G401 (cell line): ENCODE results near the gene WDFY4. TPM values are rescaled to one million over a fixed set of nuclear protein-coding genes. Genes with fewer than 3 reads are reported as not detected.

Source experiments
- DNase-seq: peaks from one replicate; pipeline ENCODE4 v3.0.0-alpha.2; 2015; ENCODE audit warnings: low spot score
- in situ Hi-C: cut with HindIII; loops from 2 replicates; pipeline ENCODE4 v1.10.0; 2016; ENCODE audit warnings: low sequenced_read_pairs, mixed read lengths
- total RNA-seq: library from RNA; depleted of rRNA; stranded (reverse); fragments of >200 nt; shearing (Covaris generic); gene quantifications from 2 replicates; pipeline ENCODE4 v1.2.3, GENCODE V29; 2014

Gene WDFY4
- total RNA-seq, 1 experiment from 2014 or later = not detected

DNA sequence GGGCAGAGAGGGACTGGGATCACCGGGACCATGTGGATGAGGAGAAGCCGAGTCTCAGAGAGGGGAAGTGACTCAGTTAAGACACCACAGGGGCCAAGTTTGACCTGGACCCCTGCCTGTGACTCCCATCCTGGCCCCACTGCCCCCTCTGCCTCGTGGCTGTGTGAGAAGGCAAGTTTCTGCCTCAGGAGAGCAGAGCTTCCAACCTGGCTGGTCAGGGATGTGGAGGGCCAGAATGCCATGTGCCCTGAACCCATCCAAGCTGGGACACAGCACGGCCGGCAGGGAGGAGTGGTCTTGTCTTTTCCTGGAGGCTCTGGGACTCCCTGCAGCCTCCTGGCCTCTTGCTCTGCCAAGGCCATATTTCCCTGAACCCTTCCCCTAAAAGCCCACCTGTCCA is 19.5 kb downstream of the WDFY4 start:
- in situ Hi-C loops = no loop called here
- no peak for DNase-seq

DNA sequence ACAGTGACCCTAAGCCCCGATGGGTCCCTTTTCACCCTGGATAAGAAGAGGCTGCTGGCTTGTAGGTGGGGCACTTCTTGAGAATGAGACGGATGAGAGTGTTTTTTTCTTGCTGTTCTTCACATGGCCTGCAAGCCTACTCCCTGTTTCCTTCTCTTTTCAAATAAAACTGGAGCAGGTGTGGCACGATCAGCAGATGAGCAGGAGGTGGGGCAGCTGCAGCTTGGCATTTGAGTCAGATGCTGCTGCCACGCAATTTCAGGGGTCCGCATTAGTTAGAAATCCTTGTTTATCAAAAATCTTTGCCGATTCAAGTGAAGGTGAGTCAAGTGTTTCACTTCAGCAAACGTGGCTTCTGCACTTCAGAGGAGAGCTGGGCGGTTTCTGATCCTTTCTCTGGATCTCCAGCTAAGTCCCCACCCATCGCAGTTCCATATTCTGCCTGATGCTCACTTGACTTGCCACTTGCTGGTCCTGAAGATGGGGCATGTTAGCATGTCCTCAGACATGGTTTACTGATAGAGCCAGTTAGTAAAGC is 20.8 kb downstream of the WDFY4 start:
- in situ Hi-C loops = no loop called here
- DNase-seq = no peak

DNA sequence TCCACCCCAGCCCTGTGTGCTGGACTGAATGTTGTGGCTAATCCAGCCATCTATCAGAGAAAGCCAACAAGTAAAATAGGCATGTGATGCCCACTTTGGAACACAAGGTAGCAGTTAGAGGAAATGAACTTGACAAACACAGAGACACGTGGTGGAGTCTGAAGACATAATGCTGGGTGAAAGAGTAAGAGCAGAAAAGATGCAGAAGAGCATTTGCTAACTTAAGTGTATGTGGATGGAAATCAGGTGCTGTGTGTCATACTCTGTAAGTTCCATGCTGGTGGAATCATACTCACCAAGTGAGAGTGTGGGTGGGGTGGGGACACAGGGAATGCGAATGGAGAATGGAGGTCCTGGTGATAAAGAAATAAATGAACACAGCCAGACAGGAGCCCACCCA is 22.8 kb downstream of the WDFY4 start:
- in situ Hi-C loops = no loop called here
- DNase-seq = no peak

GRCh38 chr10:48708144-48708543 is 23.5 kb downstream of the WDFY4 start:
- in situ Hi-C loops = no loop called here
- DNase-seq = no peak

DNA sequence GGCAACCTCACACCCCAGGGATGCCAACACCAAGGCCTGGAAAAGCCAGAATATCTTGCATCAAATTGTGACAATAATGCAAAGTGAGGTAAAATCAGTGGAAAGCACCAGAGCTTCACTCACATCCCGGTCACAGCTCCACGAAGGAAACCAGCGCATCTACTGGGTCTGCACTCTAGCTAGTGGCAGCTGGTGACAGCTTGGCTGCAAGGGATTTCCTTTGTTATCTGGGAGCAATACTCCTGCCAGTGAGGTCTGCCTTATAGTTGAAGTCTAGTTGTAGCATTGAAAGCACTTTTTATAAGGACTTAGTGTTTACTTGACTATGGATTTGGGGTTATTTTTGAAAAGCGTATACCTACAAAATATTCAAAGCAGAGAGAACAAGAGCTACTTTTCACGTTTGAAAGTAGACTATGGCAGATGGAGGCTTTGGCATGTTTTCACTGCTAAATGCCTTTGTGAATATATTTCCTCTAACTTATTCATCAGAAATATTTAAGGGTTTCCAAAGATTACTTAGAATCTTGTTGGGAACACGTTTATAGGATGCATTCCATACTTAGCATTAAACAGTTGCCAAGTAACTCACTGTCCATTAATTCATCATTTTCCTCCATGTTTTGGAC is 26.1 kb downstream of the WDFY4 start:
- in situ Hi-C loops = no loop called here

DNA sequence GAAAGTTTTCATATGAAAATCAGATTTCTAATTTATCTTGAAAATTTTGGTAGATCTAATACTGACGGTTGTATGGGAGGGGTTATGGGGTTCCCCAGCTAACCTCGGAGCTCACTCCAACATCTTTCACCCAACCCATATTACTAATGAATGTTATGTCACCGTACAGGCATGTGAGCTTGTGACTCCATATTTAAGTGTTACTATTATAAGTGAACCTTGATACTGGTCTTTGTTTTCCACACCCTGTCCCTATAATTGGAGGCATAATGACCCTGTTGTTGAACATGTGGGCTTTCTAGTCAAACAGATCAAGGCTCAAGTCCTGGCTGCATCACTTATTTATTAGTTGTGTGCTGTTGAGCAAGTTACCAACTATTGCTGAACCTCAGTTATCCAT is 27.2 kb downstream of the WDFY4 start:
- DNase-seq = no peak
- in situ Hi-C loops = no loop called here

More for the DNA sequence above, 26.1 kb downstream of the WDFY4 start:
- DNase-seq = no peak

GRCh38 chr10:48714088-48714487 is 29.4 kb downstream of the WDFY4 start:
- in situ Hi-C loops = no loop called here
- DNase-seq = no peak

DNA sequence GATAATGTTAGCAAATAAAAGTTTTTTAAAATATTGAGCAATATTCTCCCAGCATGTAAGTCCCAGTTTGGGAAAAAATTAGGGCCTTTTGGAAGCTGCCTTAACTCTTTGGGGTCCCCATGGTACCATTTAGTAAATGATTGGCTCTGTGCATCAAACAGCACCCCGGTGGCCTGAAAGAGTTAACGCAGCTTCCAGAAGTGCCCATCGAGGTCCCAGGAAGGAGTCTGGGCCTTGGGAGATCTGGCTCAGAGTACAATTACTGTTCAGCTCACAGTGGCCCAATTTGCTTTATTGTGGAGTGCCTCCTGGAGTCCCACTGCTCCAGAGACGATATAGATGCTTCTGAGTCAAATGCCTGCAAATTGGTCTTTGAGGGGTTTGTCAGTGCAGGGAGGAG is 31.7 kb downstream of the WDFY4 start:
- in situ Hi-C loops = no loop called here
- DNase-seq = no peak

DNA sequence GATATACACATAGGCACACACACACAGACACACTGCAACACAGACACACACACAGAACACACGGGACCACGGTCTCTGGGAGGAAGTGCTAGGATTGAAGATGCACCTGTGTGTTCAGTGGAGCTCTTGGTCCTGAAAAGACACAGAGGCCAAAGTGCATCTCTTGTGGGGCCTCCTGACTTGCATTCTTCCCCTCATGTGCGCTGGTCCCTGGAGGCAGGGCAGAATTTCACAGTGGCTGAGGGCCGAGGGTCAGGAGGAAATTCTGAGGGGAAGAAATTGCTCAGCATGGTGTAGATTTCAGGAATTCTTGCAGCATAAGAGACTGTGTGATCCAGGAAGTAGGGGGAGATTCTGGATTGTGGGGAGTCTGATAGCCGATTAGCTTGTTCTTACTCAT is 35.9 kb downstream of the WDFY4 start:
- DNase-seq = no peak
- in situ Hi-C loops = no loop called here

DNA sequence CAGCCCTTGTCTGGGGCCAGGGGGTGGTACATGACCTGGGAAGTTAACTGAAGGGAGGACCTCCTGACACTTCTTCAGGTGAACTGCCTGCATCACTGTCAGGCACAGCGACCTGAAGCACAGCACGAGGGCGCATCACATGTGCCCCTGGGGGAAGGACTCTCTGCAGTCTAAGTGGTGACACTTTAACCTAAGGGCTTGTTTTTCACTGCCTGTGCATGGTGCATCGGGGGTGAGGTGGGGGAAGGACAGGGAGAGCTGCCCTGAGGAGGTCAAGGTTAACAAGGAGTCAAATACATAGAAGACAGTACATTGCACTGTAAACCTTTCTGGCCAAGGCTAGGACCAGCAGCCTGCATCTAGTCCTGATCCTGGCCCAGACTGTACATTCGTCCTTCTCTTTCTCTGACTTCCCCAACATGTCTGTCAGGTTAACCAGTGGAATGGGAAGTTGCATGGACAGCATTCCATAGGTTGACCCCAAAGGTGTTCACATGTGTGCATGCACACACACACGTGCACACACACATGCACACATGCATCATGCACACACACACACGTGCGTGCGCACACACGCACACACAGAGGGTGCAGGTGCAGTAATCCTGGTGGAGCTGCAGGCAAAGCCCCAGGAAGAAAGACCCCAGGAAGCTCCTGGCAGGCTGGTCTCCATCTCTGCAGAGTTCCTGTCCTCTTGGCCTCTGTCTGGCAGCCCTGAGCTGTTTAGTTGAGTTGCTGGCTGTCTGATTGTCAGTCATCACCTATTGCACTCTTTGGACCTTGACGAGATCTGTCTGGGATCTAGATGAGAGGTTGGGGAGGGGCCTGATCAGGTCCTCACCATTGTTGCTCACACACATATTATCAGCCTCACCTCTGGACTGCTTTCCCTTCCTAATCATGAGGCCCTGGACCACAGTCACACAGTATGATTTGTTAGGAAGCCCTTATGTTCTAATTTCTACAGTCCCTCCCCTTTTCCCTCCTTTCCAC is 37.8 kb downstream of the WDFY4 start:
- no peak for DNase-seq
- in situ Hi-C loops = no loop called here

DNA sequence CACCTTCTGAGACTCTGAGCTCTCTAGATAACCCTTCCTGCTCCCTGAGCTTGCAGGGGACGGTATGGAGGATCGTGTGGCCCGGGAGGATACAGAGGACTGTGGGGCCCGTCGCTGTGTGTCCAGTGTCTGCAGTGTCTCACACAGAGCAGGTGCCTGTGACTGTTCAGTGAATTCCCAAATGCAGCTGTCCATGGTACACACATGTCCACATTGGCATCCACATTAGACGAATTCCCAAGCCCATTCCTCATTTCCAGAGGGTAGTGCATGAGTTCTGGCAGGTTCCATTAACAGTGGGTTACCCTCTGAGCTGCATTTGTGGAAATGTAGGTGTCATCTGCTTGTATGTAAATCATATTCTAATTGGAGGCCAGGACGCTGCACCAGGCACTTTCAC is 39.5 kb downstream of the WDFY4 start:
- no peak for DNase-seq
- in situ Hi-C loops = no loop called here

GRCh38 chr10:48725708-48726107 is 41.0 kb downstream of the WDFY4 start:
- in situ Hi-C loops = no loop called here
- DNase-seq = no peak

DNA sequence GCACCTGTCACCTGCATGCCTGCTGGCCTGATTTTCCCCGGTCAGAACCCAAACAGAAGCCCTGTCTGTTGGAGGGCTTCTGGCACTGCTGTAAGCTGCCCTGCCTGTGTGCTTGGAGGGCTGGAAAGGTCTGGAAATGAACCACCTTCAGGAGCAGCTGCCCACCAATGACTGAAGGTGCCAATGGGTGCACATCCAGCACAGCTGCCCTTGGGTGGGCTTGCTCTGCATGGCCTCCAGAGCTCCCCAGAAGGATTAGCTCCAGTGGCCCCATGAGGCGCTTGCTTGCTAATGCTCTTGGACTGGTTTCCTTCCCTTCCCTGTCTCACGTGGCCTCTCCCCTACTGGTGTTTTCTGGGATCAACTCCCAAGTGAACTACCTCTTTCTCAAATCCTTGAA is 43.2 kb downstream of the WDFY4 start:
- in situ Hi-C loops = no loop called here
- DNase-seq = no peak

GRCh38 chr10:48729222-48729621 is 44.5 kb downstream of the WDFY4 start:
- in situ Hi-C loops = no loop called here
- no peak for DNase-seq

DNA sequence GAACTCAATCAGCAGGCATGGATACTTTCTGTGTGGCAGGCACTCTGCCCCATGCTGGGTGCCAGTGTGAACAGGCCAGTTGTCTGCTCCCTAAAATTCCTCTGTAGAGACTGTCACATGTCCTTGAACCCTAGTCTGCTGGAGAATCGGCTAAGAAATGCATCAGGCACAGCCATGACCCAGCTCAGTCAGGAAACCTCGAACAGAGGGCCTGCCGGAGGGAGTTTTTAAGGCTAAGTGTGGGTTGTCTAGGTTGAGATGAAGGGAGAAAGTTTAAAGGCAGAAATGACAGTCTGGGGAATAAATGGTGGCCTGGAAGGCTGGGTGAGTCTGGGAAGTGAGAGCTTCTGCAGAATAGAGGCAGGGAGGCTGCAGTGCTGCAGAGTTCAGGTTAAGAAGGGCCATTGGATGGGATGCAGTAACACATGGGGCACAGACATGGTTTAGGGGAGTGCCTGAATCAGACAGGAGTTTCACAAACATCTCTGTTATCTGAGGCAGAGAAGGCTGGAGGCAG is 45.3 kb downstream of the WDFY4 start:
- no peak for DNase-seq
- in situ Hi-C loops = no loop called here

DNA sequence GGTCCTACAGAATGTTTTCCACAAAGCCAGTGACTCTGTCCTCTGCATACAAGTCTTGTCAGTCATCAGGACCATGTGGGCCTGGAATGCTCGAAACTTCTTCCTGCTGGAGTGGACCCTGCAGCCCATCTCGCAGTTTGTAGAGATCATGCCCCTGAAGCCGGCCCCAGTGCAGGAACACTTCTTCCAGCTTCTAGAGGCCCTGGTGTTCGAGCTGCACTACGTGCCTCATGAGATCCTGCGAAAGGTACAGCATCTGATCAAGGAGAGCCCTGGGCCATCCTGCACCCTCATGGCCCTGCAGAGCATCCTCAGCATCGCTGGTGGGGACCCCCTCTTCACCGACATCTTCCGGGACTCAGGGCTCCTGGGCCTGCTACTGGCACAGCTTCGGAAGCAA is 46.5 kb downstream of the WDFY4 start:
- DNase-seq = no peak
- in situ Hi-C loops = no loop called here

DNA sequence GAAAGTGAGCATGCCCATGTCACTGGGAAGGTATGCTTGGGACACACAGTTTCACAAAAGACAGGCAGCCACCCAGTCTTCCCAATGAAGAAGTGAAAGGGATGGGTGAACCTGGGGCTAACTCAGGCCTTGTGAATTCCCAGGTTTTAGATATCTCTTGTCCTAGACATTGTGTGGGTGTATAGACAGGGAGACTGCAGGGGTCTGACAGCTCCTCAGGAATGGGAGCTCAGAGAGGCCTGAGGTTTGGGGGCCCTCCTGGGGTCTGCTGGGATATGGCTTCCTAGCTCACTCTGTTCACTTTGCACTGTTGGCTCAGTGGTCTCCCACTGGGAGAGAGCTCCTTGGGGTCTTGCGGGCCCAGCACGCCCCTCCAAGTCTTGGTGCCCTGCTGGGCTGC is 47.0 kb downstream of the WDFY4 start:
- DNase-seq = no peak
- in situ Hi-C loops = no loop called here

- no peak for DNase-seq
- in situ Hi-C loops = no loop called here
These were observed 48.7 kb downstream of the WDFY4 start for GRCh38 chr10:48733329-48733728.

DNA sequence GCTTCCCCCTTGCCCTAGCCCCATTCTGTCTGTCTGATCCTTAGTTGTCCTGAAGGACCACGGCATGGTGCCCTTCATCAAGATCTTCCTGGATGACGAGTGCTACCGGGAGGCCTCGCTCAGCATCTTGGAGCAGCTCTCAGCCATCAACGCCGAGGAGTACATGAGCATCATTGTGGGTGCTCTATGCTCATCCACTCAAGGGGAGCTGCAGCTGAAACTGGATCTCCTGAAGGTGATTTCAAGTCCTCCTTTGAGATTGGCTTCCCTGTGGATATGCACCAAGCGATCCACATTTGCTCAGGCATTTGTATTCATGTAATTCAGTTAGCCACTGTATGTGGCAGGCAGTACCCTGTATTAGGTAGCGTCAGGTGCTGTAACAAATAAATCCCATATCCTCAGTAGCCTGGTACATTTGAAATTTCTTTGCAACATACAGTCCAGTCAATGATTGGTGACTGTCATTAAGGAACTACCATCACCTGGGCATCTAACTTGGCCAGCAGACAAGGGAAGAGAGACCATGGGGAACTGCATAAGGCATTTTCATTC is 51.2 kb downstream of the WDFY4 start:
- in situ Hi-C loops = no loop called here
- no peak for DNase-seq

DNA sequence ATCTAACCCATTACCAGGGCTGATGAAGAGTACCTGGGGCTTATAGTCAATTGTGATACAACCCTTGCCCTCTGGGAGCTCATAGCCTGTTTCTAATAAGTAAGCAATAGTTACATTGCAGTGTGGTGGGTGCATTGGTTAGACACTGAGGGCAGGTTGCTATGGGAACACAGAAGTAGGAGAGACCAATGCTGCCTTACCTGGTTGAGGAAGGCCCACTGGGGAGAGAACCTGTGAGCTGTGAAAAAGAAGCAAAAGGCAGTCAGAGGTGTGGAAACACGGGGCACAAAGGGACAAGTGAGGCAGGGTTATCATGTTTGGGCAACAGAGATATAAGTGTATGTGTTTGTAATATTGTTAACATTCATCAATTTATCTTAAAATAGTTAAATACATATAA is 51.9 kb downstream of the WDFY4 start:
- DNase-seq = no peak
- in situ Hi-C loops = no loop called here
